Coronary artery (tissue), 2 donors: ENCODE data around the gene WDR74.

Experiments
- DNase-seq: peaks from one replicate; pipeline ENCODE4 v3.0.0-alpha.2; 2017; ENCODE audit warnings: low spot score
- H3K27ac ChIP-seq, 2 donors: fragments of 200-600 bp; sonication (generic); one replicate each; pipeline ENCODE4 v1.5.1; 2016 to 2019
- H3K4me3 ChIP-seq: fragments of 200-600 bp; sonication (generic); 2 replicates; pipeline ENCODE4 v1.5.1; 2016; ENCODE audit warnings: mild to moderate bottlenecking, moderate library complexity
- CTCF ChIP-seq: fragments of 200-600 bp; sonication (generic); IDR thresholded peaks from one replicate; pipeline ENCODE4 v1.5.1; 2019; ENCODE audit warnings: antibody characterized with exemption

WDR74 gene

GRCh38 chr11:62858201-62858600 is 18.8 kb upstream of the WDR74 start:
- no peak for TF ChIP-seq CTCF
- Histone ChIP-seq H3K27ac (no peak overlapping the region), H3K4me3 (no peak overlapping the region)
- DNase-seq, result no peak

- TF ChIP-seq CTCF, result no peak
- Histone ChIP-seq H3K27ac (no peak overlapping the region), H3K4me3 (no peak overlapping the region)
- no peak for DNase-seq
Measured at GRCh38 chr11:62857541-62857982, 18.2 kb upstream of the WDR74 start.

GRCh38 chr11:62856333-62856895 is 17.0 kb upstream of the WDR74 start:
- Histone ChIP-seq H3K4me3 (peak overlapping the region; percentile 74), H3K27ac (peak overlapping the region; percentile 6 to 70)
- no peak for TF ChIP-seq CTCF
- no peak for DNase-seq

- no peak for TF ChIP-seq CTCF
- peak overlapping the region; percentile 74 for H3K4me3 ChIP-seq
- peak; percentile 98 for DNase-seq
- H3K27ac ChIP-seq, result peak overlapping the region; percentile 49 to 71
Measured at GRCh38 chr11:62855571-62856332, 16.4 kb upstream of the WDR74 start.

- no peak for TF ChIP-seq CTCF
- H3K4me3 ChIP-seq, result peak overlapping the region; percentile 74
- H3K27ac ChIP-seq, result peak overlapping the region; percentile 49 to 71
- DNase-seq, result no peak
Measured at GRCh38 chr11:62854825-62855570, 15.6 kb upstream of the WDR74 start.

- H3K4me3 ChIP-seq, result peak overlapping the region; percentile 74
- H3K27ac ChIP-seq, result no peak overlapping the region
- TF ChIP-seq CTCF, result no peak
- DNase-seq, result no peak
Measured at GRCh38 chr11:62854013-62854824, 14.8 kb upstream of the WDR74 start.
